Activated T-helper 17 cell treated with anti-CD3 and anti-CD28 coated beads, Interleukin-2, amount 50 U/mL, for 72 hours (primary cell): ENCODE measurements around the gene ODC1. TPM values are rescaled to one million over a fixed set of nuclear protein-coding genes. Genes with fewer than 3 reads are reported as not detected.
A peak's percentile ranks its signal among the peaks of the same experiment; 100 is the strongest.

ENCODE experiments used
- ATAC-seq: fragments of 150-1000 bp; cut with Tn5 transposase; replicated peaks from 2 replicates; pipeline ENCODE4 v1.10.0; 2021; ENCODE audit warnings: mild to moderate bottlenecking, moderate library complexity
- H3K27ac Mint-ChIP-seq: one replicate; pipeline ENCODE4 v1.8.0; 2022; ENCODE audit warnings: mixed read lengths
- H3K27me3 Mint-ChIP-seq: one replicate; pipeline ENCODE4 v1.8.0; 2022; ENCODE audit warnings: mixed read lengths
- H3K36me3 Mint-ChIP-seq: one replicate; pipeline ENCODE4 v1.8.0; 2022; ENCODE audit warnings: low read depth, mild to moderate bottlenecking, mixed read lengths
- H3K4me1 Mint-ChIP-seq: one replicate; pipeline ENCODE4 v1.8.0; 2022; ENCODE audit warnings: mixed read lengths
- H3K4me3 Mint-ChIP-seq: one replicate; pipeline ENCODE4 v1.8.0; 2022; ENCODE audit warnings: mild to moderate bottlenecking, mixed read lengths
- H3K9me3 Mint-ChIP-seq: one replicate; pipeline ENCODE4 v1.8.0; 2022; ENCODE audit warnings: mixed read lengths
- total RNA-seq, 2 donors: library from RNA; stranded (reverse); gene quantifications; one replicate each; pipeline ENCODE4 v1.2.3, GENCODE V29; 2022

The ODC1 gene
- total RNA-seq, 2 donors from 2014 or later = 60.3 to 180 TPM

- H3K27me3 Mint-ChIP-seq = no peaks in the 10 kb centered on the region
- H3K36me3 Mint-ChIP-seq = peaks cover 44% of the 10 kb centered on the region
- H3K27ac Mint-ChIP-seq = no peak overlapping the region
- peaks cover 15% of the 10 kb centered on the region for H3K4me1 Mint-ChIP-seq
- ATAC-seq = peak; percentile 43
- no peak overlapping the region for H3K4me3 Mint-ChIP-seq
- H3K9me3 Mint-ChIP-seq = no peaks in the 10 kb centered on the region
These were observed 34.1 kb downstream of the ODC1 start for GRCh38 chr2:10413991-10414451.

DNA sequence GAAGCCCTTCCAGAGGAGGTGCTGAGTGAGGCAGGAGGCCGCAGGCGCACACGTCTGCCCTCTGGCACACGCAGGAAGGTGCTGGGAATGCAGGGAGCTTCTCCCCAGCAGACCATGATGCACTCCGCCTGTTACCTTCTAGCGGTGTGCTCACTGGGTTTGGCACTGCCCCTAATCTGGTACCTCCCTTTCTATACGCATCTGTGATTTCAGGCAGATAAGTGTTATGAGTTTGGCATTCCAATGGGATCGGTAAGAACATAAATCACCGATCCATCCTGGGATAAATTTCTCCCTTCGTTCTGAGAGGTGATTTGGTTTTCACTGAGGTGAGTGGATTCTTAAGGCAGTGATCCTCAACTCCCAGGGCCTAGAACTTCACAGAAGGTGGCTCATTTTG lies 34.6 kb downstream of the ODC1 start:
- peaks cover 20% of the 10 kb centered on the region for H3K4me1 Mint-ChIP-seq
- H3K27ac Mint-ChIP-seq = no peak overlapping the region
- no peaks in the 10 kb centered on the region for H3K27me3 Mint-ChIP-seq
- H3K36me3 Mint-ChIP-seq = peaks cover 44% of the 10 kb centered on the region
- H3K4me3 Mint-ChIP-seq = no peak overlapping the region
- H3K9me3 Mint-ChIP-seq = no peaks in the 10 kb centered on the region
- ATAC-seq = no peak

GRCh38 chr2:10412380-10412779 lies 35.7 kb downstream of the ODC1 start:
- Mint-ChIP-seq H3K9me3 (no peaks in the 10 kb centered on the region), H3K4me3 (no peak overlapping the region), H3K27me3 (no peaks in the 10 kb centered on the region), H3K36me3 (peaks cover 52% of the 10 kb centered on the region), H3K27ac (peak overlapping the region; percentile 52), H3K4me1 (peaks cover 31% of the 10 kb centered on the region)
- no peak for ATAC-seq

GRCh38 chr2:10411557-10411956 lies 36.6 kb downstream of the ODC1 start:
- Mint-ChIP-seq H3K36me3 (peaks cover 60% of the 10 kb centered on the region), H3K4me3 (no peak overlapping the region), H3K4me1 (peaks cover 40% of the 10 kb centered on the region), H3K9me3 (no peaks in the 10 kb centered on the region), H3K27me3 (no peaks in the 10 kb centered on the region), H3K27ac (peak overlapping the region; percentile 52)
- no peak for ATAC-seq

GRCh38 chr2:10410823-10411437 lies 37.2 kb downstream of the ODC1 start:
- H3K4me1 Mint-ChIP-seq = peaks cover 40% of the 10 kb centered on the region
- H3K36me3 Mint-ChIP-seq = peaks cover 66% of the 10 kb centered on the region
- H3K27me3 Mint-ChIP-seq = no peaks in the 10 kb centered on the region
- peak overlapping the region; percentile 56 for H3K27ac Mint-ChIP-seq
- peak overlapping the region; percentile 36 for H3K4me3 Mint-ChIP-seq
- ATAC-seq = no peak
- no peaks in the 10 kb centered on the region for H3K9me3 Mint-ChIP-seq

- no peaks in the 10 kb centered on the region for H3K27me3 Mint-ChIP-seq
- peak overlapping the region; percentile 36 for H3K4me3 Mint-ChIP-seq
- peaks cover 59% of the 10 kb centered on the region for H3K36me3 Mint-ChIP-seq
- ATAC-seq = no peak
- H3K4me1 Mint-ChIP-seq = peaks cover 40% of the 10 kb centered on the region
- no peaks in the 10 kb centered on the region for H3K9me3 Mint-ChIP-seq
- peak overlapping the region; percentile 56 for H3K27ac Mint-ChIP-seq
These were observed 37.9 kb downstream of the ODC1 start for GRCh38 chr2:10410001-10410822.

- ATAC-seq = peak; percentile 56
- peak overlapping the region; percentile 91 for H3K27ac Mint-ChIP-seq
- peak overlapping the region; percentile 84 for H3K4me3 Mint-ChIP-seq
- H3K4me1 Mint-ChIP-seq = peaks cover 45% of the 10 kb centered on the region
- H3K9me3 Mint-ChIP-seq = no peaks in the 10 kb centered on the region
- H3K27me3 Mint-ChIP-seq = no peaks in the 10 kb centered on the region
- peaks cover 69% of the 10 kb centered on the region for H3K36me3 Mint-ChIP-seq
These were observed 39.2 kb downstream of the ODC1 start for GRCh38 chr2:10408649-10409579.

- ATAC-seq = peak; percentile 88
- H3K4me3 Mint-ChIP-seq = peak overlapping the region; percentile 84
- H3K27ac Mint-ChIP-seq = peak overlapping the region; percentile 91
- H3K9me3 Mint-ChIP-seq = no peaks in the 10 kb centered on the region
- no peaks in the 10 kb centered on the region for H3K27me3 Mint-ChIP-seq
- peaks cover 78% of the 10 kb centered on the region for H3K36me3 Mint-ChIP-seq
- peaks cover 49% of the 10 kb centered on the region for H3K4me1 Mint-ChIP-seq
These were observed 40.1 kb downstream of the ODC1 start for GRCh38 chr2:10407841-10408648.

DNA sequence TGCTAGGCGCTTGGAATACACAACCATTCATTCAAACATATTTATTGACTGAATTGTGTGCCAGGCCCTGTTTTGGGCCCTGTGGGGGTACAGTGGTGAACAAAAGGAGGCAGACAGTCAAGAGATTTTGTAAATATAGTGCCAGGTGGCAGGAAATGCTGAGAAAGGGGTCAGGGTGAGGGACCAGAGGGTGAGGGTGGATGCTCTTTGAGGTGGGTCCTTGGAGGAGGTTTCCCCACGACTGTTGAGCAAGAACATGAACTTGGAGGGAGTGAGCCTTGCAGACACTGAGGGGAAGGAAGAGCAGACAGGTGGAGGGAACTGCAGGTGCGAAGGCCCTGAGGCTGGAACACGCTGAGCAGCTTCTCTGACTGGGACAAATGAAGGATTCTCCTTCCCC lies 40.7 kb downstream of the ODC1 start:
- H3K4me3 Mint-ChIP-seq = peak overlapping the region; percentile 84
- H3K27ac Mint-ChIP-seq = peak overlapping the region; percentile 91
- no peaks in the 10 kb centered on the region for H3K27me3 Mint-ChIP-seq
- ATAC-seq = no peak
- H3K4me1 Mint-ChIP-seq = peaks cover 44% of the 10 kb centered on the region
- peaks cover 82% of the 10 kb centered on the region for H3K36me3 Mint-ChIP-seq
- no peaks in the 10 kb centered on the region for H3K9me3 Mint-ChIP-seq

DNA sequence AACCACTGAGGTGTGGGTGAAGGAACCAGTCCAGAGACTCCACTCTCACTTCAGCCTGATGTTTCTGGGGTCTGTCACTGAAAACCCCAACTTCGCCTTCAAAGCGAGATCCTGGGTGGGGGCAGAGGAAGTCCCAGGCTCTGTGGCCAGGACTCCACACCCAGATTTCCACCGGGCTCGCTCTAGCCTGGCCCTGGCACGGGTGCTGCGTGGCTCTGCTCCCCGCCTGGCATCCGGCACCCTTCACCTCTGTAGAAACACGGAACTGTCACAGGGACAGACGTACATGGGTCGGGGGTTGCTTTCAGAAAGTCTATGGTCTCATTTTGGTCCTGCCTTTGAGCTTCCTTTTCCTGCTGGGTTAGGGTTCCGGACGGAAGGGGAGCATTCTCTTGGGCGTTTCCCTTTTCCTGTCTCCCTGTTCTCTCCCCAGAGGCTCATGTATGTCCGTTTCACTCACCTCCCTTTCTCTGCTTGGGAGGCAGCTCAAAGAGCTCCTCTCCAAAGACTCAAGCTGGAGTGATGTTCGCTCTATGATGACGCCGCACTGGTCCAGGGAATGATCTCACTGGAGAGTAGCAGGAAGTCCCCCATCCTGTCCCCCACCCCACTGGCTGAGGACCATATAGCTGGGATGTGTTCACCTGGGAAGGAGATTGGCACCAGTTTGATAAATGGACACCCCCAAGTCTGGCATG lies 41.5 kb downstream of the ODC1 start:
- Mint-ChIP-seq H3K4me3 (peak overlapping the region; percentile 84), H3K27ac (peak overlapping the region; percentile 91), H3K4me1 (peaks cover 47% of the 10 kb centered on the region), H3K27me3 (no peaks in the 10 kb centered on the region), H3K36me3 (peaks cover 80% of the 10 kb centered on the region), H3K9me3 (no peaks in the 10 kb centered on the region)
- ATAC-seq = no peak

DNA sequence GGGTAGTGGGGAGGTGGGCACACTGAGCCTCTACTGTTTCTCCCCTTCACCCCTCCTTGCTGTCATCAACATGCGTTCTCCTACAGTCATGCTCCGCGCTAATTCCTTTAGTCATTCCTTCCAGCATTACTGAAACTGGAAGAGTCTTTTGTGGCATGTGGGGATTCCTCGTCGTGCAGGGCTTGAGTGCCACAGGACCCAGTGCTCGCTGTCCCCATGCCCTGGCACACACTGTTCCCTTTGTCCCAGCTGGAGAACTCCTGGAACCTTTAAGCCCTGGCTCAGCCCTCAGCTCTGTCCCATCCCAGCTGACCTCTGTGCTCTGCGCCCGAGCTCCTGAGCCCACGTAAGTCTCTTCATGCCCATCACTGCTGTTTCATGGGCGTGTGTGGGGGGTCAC lies 42.1 kb downstream of the ODC1 start:
- Mint-ChIP-seq H3K4me1 (peaks cover 53% of the 10 kb centered on the region), H3K9me3 (no peaks in the 10 kb centered on the region), H3K27ac (peak overlapping the region; percentile 25), H3K36me3 (peaks cover 84% of the 10 kb centered on the region), H3K27me3 (no peaks in the 10 kb centered on the region), H3K4me3 (no peak overlapping the region)
- no peak for ATAC-seq

DNA sequence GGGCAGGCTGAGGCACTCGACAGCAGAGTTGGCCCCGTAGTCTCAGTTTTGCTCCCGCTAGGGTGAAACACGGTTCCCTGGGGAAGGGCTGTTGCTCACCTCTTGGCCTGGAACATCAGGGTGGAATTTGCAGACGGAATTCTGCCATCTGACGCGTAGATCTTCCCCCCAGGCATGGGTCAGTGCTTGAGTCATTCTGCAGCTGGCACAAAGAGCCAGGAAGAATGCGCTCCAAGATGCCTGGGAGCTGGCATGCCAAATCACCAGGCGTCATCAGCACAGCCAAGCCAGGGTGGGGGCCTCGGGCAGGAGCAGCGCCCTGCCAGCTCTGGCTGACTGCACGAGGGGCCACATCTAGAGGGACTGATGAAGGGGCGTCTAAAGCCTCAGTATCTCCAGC lies 42.7 kb downstream of the ODC1 start:
- no peak overlapping the region for H3K27ac Mint-ChIP-seq
- peaks cover 56% of the 10 kb centered on the region for H3K4me1 Mint-ChIP-seq
- no peak for ATAC-seq
- no peak overlapping the region for H3K4me3 Mint-ChIP-seq
- peaks cover 84% of the 10 kb centered on the region for H3K36me3 Mint-ChIP-seq
- H3K27me3 Mint-ChIP-seq = no peaks in the 10 kb centered on the region
- H3K9me3 Mint-ChIP-seq = no peaks in the 10 kb centered on the region
